GM12801 (cell line): ENCODE results near the gene TANK.

Experiments
- CTCF ChIP-seq: IDR thresholded peaks from one replicate; pipeline ENCODE4 v1.5.1; 2011; ENCODE audit warnings: control low read depth; ENCODE audit not compliant: insufficient read length; ENCODE audit errors: extremely low read depth

TANK gene

GRCh38 chr2:161219211-161219610 lies 59.0 kb downstream of the TANK start:
- TF ChIP-seq CTCF: no peak

GRCh38 chr2:161223139-161223732 lies 63.0 kb downstream of the TANK start:
- no peak for TF ChIP-seq CTCF

- no peak for TF ChIP-seq CTCF
Observed at GRCh38 chr2:161228511-161229240, 68.4 kb downstream of the TANK start.

- no peak for TF ChIP-seq CTCF
Observed at GRCh38 chr2:161230959-161231358, 70.7 kb downstream of the TANK start.

- no peak for TF ChIP-seq CTCF
Observed at GRCh38 chr2:161232571-161232970, 72.3 kb downstream of the TANK start.

GRCh38 chr2:161233858-161234431 lies 73.7 kb downstream of the TANK start:
- no peak for TF ChIP-seq CTCF

- no peak for TF ChIP-seq CTCF
Observed at GRCh38 chr2:161234627-161235026, 74.4 kb downstream of the TANK start.
